ENCODE results near the gene PCCA.

The PCCA gene

GRCh38 chr13:100528820-100529219 is 439.9 kb downstream of the PCCA start:
- Histone ChIP-seq H3K27ac (no peak overlapping the region), H3K27me3 (no peaks in the 10 kb centered on the region)

GRCh38 chr13:100529666-100530377 is 440.9 kb downstream of the PCCA start:
- Histone ChIP-seq H3K36me3 (peaks cover 12 to 66% (median 18%) of the 10 kb centered on the region in 3 donors), H3K27me3 (no peaks in the 10 kb centered on the region), H3K4me1 (peaks cover 0 to under 1% (median 0%) of the 10 kb centered on the region in 4 donors), H3K9me3 (no peaks in the 10 kb centered on the region), H3K27ac (no peak overlapping the region), H3K4me3 (no peak overlapping the region)
- intact Hi-C loops (cut with DNase I; ENCODE audit: low total_unique reads): no loop called here
- DNase-seq: no peak
- TF ChIP-seq CTCF (IDR thresholded peaks at IDR 0.05): no peak

More at GRCh38 chr13:100528820-100529219, 439.9 kb downstream of the PCCA start:
- no peaks in the 10 kb centered on the region for H3K4me1 ChIP-seq
- no peaks in the 10 kb centered on the region for H3K9me3 ChIP-seq
- H3K4me3 ChIP-seq: no peak overlapping the region
- H3K36me3 ChIP-seq: peaks cover 12 to 69% (median 18%) of the 10 kb centered on the region in 3 donors
- no peak for TF ChIP-seq CTCF (IDR thresholded peaks at IDR 0.05)
- intact Hi-C loops (cut with DNase I; ENCODE audit: low total_unique reads): no loop called here
- no peak for DNase-seq

- Histone ChIP-seq H3K27me3 (no peaks in the 10 kb centered on the region), H3K27ac (no peak overlapping the region), H3K36me3 (peaks cover 12 to 66% (median 18%) of the 10 kb centered on the region in 3 donors), H3K9me3 (no peaks in the 10 kb centered on the region), H3K4me1 (peaks cover 0 to 9% (median 2%) of the 10 kb centered on the region in 4 donors), H3K4me3 (no peak overlapping the region)
- peak in 1 of 2 donors; percentile 67 for DNase-seq
- TF ChIP-seq CTCF (IDR thresholded peaks at IDR 0.05): no peak
- intact Hi-C loops (cut with DNase I; ENCODE audit: low total_unique reads): no loop called here
These were observed 441.8 kb downstream of the PCCA start for GRCh38 chr13:100530671-100531213.

- Histone ChIP-seq H3K36me3 (peaks cover 12 to 52% (median 18%) of the 10 kb centered on the region in 3 donors), H3K27me3 (no peaks in the 10 kb centered on the region), H3K4me1 (peaks cover 0 to 13% (median 2%) of the 10 kb centered on the region in 4 donors), H3K9me3 (no peaks in the 10 kb centered on the region), H3K27ac (no peak overlapping the region), H3K4me3 (no peak overlapping the region)
- no peak for TF ChIP-seq CTCF (IDR thresholded peaks at IDR 0.05)
- no peak for DNase-seq
- intact Hi-C loops (cut with DNase I; ENCODE audit: low total_unique reads): no loop called here
These were observed 443.3 kb downstream of the PCCA start for GRCh38 chr13:100532090-100532766.

- Histone ChIP-seq H3K36me3 (peaks cover 12 to 47% (median 13%) of the 10 kb centered on the region in 3 donors), H3K27ac (no peak overlapping the region), H3K4me1 (peaks cover 0 to 13% (median 2%) of the 10 kb centered on the region in 4 donors), H3K27me3 (no peaks in the 10 kb centered on the region), H3K4me3 (no peak overlapping the region), H3K9me3 (no peaks in the 10 kb centered on the region)
- intact Hi-C loops (cut with DNase I; ENCODE audit: low total_unique reads): no loop called here
- no peak for DNase-seq
- TF ChIP-seq CTCF (IDR thresholded peaks at IDR 0.05): no peak
These were observed 444.0 kb downstream of the PCCA start for GRCh38 chr13:100532836-100533435.
